ENCODE results near the gene KLHDC1. TPM values are rescaled to one million over a fixed set of nuclear protein-coding genes. Genes with fewer than 3 reads are reported as not detected.
A peak's percentile ranks its signal among the peaks of the same experiment; 100 is the strongest.

The KLHDC1 gene
- total and polyA plus RNA-seq, 4 donors, result 0.65 to 10.0 (median 4.8) TPM

- DNase-seq (peak; percentile 86 to 88 (median 86)), ATAC-seq (ENCODE audit: insufficient read depth, low FRiP score) (peak; percentile 92)
- Histone ChIP-seq H3K4me1 (ENCODE audit: control insufficient read depth in 5 of 5, insufficient read depth in 5 of 5, low read length in 5 of 5) (peaks cover 0 to 16% (median 3%) of the 10 kb centered on the region in 5 donors), H3K27me3 (ENCODE audit: control insufficient read depth in 3 of 3, insufficient read depth in 3 of 3, low read length in 2 of 3) (no peaks in the 10 kb centered on the region), H3K4me3 (peak within 1 kb of the TSS; percentile 79), H3K27ac (ENCODE audit: low read depth in 1 of 2, low read length in 1 of 2) (peak within 1 kb of the TSS; percentile 84), H3K9ac (ENCODE audit: insufficient read depth in 1 of 2, low read length in 2 of 2) (peak within 1 kb of the TSS; percentile 56 to 95), H3K9me3 (ENCODE audit: control insufficient read depth in 4 of 4, insufficient read depth in 3 of 4, low read length in 3 of 4) (no peaks in the 10 kb centered on the region), H3K36me3 (ENCODE audit: control insufficient read depth in 4 of 4, insufficient read depth in 4 of 4, low read length in 4 of 4) (no peaks in the 10 kb centered on the region)
- TF ChIP-seq CTCF (IDR thresholded peaks at IDR 0.05; ENCODE audit: control extremely low read depth, extremely low read depth), result no peak
- 4% methylated on average over 67 of the region's 67 CpGs for WGBS, 2 donors
Observed at GRCh38 chr14:49687942-49688700, 4.8 kb upstream of the KLHDC1 start, which contains the start of gene POLE2. Gene POLE2 (minus strand): TSS chr14:49688214. CDS start chr14:49688203, 11 bp downstream.

DNA sequence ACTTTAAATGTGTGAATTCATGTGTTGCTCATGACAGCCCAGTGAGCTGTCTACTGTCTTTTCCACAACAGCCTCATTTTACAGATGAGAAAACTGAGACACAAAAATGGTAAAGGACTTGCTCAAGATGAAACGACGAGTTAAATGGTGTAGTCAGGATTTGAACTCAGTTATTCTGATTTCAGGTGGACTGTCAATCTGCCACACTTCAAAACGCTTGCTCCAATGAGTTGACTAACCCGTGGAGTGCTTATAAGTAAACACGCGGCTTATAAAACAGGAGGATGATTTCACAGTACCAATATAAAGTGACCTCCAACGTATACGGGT is 4.3 kb upstream of the KLHDC1 start:
- DNase-seq (no peak), ATAC-seq (ENCODE audit: insufficient read depth, low FRiP score) (no peak)
- Histone ChIP-seq H3K27me3 (ENCODE audit: control insufficient read depth in 3 of 3, insufficient read depth in 3 of 3, low read length in 2 of 3) (no peaks in the 10 kb centered on the region), H3K9ac (ENCODE audit: insufficient read depth in 1 of 2, low read length in 2 of 2) (peak overlapping the region in 1 of 2 donors; percentile 95), H3K4me3 (no peak overlapping the region), H3K27ac (ENCODE audit: low read depth in 1 of 2, low read length in 1 of 2) (peak overlapping the region; percentile 84), H3K36me3 (ENCODE audit: control insufficient read depth in 4 of 4, insufficient read depth in 4 of 4, low read length in 4 of 4) (no peaks in the 10 kb centered on the region), H3K9me3 (ENCODE audit: control insufficient read depth in 4 of 4, insufficient read depth in 3 of 4, low read length in 3 of 4) (no peaks in the 10 kb centered on the region), H3K4me1 (ENCODE audit: control insufficient read depth in 5 of 5, insufficient read depth in 5 of 5, low read length in 5 of 5) (peaks cover 0 to 16% (median 3%) of the 10 kb centered on the region in 5 donors)
- WGBS, 2 donors, result 89% methylated on average over 8 of the region's 8 CpGs
- TF ChIP-seq CTCF (IDR thresholded peaks at IDR 0.05; ENCODE audit: control extremely low read depth, extremely low read depth), result no peak

DNA sequence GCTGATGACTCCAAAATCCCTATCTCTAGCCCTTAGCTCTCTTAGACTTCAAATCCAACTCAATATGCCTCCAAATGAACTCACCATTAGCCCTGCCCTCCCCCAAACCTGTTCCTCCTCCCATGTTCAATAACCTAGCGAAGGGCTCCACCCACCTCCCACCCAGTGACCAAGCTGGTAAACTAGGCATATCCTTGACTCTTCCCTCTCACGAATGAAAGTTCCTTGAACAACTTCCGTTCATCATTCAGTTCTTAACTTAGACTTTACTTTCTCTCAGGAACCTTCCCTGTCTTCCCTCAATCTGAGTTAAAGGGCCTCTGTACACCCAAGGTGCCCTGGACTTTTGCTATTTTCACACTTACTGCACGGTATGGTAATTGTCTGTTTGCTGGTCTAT is 1.9 kb upstream of the KLHDC1 start:
- DNase-seq (no peak), ATAC-seq (ENCODE audit: insufficient read depth, low FRiP score) (no peak)
- no peaks in the 10 kb centered on the region for H3K27me3 ChIP-seq (ENCODE audit: control insufficient read depth in 3 of 3, insufficient read depth in 3 of 3, low read length in 2 of 3)
- H3K4me1 ChIP-seq (ENCODE audit: control insufficient read depth in 5 of 5, insufficient read depth in 5 of 5, low read length in 5 of 5), result peaks cover 0 to 16% (median 3%) of the 10 kb centered on the region in 5 donors
- no peaks in the 10 kb centered on the region for H3K36me3 ChIP-seq (ENCODE audit: control insufficient read depth in 4 of 4, insufficient read depth in 4 of 4, low read length in 4 of 4)
- H3K4me3 ChIP-seq, result no peak overlapping the region
- H3K9ac ChIP-seq (ENCODE audit: insufficient read depth in 1 of 2, low read length in 2 of 2), result no peak overlapping the region
- no peak for TF ChIP-seq CTCF (IDR thresholded peaks at IDR 0.05; ENCODE audit: control extremely low read depth, extremely low read depth)
- no peak overlapping the region for H3K27ac ChIP-seq (ENCODE audit: low read depth in 1 of 2, low read length in 1 of 2)
- H3K9me3 ChIP-seq (ENCODE audit: control insufficient read depth in 4 of 4, insufficient read depth in 3 of 4, low read length in 3 of 4), result no peaks in the 10 kb centered on the region
- 78 to 84% methylated on average over 4 of the region's 4 CpGs for WGBS, 2 donors
